Fibroblast of skin of left quadriceps (primary cell): ENCODE data around the gene NXF2.
"Not testable (repeated sequence)": the region's sequence is repeated elsewhere in the genome, so short reads cannot be mapped to it uniquely, and the experiment has no call there.

Source experiments
- DNase-seq, 2 experiments: peaks; one replicate each; pipeline ENCODE4 v3.0.0-alpha.2; 2013; ENCODE audit warnings: low read depth in 2 of 2

NXF2 gene

GRCh38 chrX:102246893-102247292 lies at the start of gene NXF2:
NXF2 (plus strand) TSS chrX:102247167; CDS start chrX:102307079, 59,912 bp downstream.
- DNase-seq: not testable (repeated sequence)

- DNase-seq: not testable (repeated sequence)
These were observed 39.0 kb upstream of the NXF2 start for GRCh38 chrX:102207940-102208339.

- not testable (repeated sequence) for DNase-seq
These were observed 32.0 kb upstream of the NXF2 start, which contains the start of gene TCP11X1 for GRCh38 chrX:102214986-102215385. TCP11X1 (plus strand) TSS chrX:102215301.

GRCh38 chrX:102216497-102216896 lies 30.5 kb upstream of the NXF2 start:
- DNase-seq: not testable (repeated sequence)

GRCh38 chrX:102235678-102236077 lies 11.3 kb upstream of the NXF2 start:
- DNase-seq: not testable (repeated sequence)

GRCh38 chrX:102240265-102240664 lies 6.7 kb upstream of the NXF2 start:
- DNase-seq: not testable (repeated sequence)

- DNase-seq: not testable (repeated sequence)
These were observed 25.3 kb downstream of the NXF2 start for GRCh38 chrX:102272231-102272630.

- DNase-seq: no peak
These were observed 91.2 kb downstream of the NXF2 start for GRCh38 chrX:102338162-102338561.

GRCh38 chrX:102339312-102340298 lies 92.6 kb downstream of the NXF2 start:
- DNase-seq: no peak

- DNase-seq: no peak
These were observed 94.9 kb downstream of the NXF2 start for GRCh38 chrX:102341867-102342266.

- DNase-seq: peak in 1 of 2 experiments; percentile 5
These were observed 98.9 kb downstream of the NXF2 start for GRCh38 chrX:102345916-102346315.
